Heart left ventricle (tissue), 13 donors: ENCODE data around the gene RBM5.

Source experiments
- POLR2A ChIP-seq, 2 donors: fragments of 450-650 bp; IDR thresholded peaks; one replicate each; pipeline ENCODE4 v1.6.1; 2017; ENCODE audit warnings: antibody characterized with exemption in 2 of 2, mild to moderate bottlenecking in 2 of 2, moderate library complexity in 2 of 2
- TF ChIP-seq, protein P1 (sequence below), 12 donors: fragments of 200-600 bp; sonication (generic) in 4 of 12; IDR thresholded peaks; one replicate each; pipeline versions ENCODE4 v1.5.0 to v1.8.0; 2018 to 2022; ENCODE audit warnings: antibody characterized with exemption in 12 of 12, mild to moderate bottlenecking in 5 of 12
- donor health status: ischemic (EF 13 %, LVEDD 7.1; RV severe dilation, severe dysfunction).
- donor health status: DM: no; HTN: yes; CAD: no.
- donor health status: DM: no; HTN: no; CAD: no.
- donor health status: ischemic (EF 25% LVEDD 6.9; RV normal size, moderate dysfunction).
- donor health status: ischemic (EF 25% LVEDD 5.7; RV mildly dilated, moderate dysfunction).
- donor health status: ischemic (EF 35%, LVEDD 5.7; RV mildly dilated, moderate dysfunction).
- donor health status: nonischemic (EF 11% LVEDD 7.7; RV severe dilation, severe dysfunction).
- donor health status: DM: yes; HTN: yes; CAD: no.
- donor health status: PGD.
- donor health status: ischemic (EF 29% LVEDD 5.4; RV normal size, mild dysfunction).
- donor health status: nonischemic (EF 23%, LVEDD 6.1; RV moderate dilation, normal function).

DNA sequence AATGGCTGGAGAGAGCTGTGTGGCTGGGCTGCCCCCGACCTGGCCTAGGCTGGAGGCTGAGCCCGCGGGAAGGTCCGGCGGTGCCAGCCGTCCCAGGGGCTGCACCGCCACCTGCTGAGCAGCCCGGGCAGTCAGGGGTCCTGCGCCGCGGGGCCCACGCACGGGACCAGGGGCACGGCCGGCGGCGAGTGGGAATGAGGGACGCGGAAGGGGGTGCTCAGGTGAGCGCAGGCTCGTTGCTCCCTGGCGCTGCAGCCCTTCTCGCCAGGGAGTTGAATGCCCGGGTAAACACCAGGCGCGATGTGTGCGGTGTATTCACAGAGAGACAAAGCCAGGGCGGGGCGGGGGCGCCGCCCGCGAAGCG lies 65.7 kb downstream of the RBM5 start:
- TF ChIP-seq, protein P1, sequence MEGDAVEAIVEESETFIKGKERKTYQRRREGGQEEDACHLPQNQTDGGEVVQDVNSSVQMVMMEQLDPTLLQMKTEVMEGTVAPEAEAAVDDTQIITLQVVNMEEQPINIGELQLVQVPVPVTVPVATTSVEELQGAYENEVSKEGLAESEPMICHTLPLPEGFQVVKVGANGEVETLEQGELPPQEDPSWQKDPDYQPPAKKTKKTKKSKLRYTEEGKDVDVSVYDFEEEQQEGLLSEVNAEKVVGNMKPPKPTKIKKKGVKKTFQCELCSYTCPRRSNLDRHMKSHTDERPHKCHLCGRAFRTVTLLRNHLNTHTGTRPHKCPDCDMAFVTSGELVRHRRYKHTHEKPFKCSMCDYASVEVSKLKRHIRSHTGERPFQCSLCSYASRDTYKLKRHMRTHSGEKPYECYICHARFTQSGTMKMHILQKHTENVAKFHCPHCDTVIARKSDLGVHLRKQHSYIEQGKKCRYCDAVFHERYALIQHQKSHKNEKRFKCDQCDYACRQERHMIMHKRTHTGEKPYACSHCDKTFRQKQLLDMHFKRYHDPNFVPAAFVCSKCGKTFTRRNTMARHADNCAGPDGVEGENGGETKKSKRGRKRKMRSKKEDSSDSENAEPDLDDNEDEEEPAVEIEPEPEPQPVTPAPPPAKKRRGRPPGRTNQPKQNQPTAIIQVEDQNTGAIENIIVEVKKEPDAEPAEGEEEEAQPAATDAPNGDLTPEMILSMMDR (IDR thresholded peaks at IDR 0.05), result peak in 9 of 12 donors; percentile 7 to 49 (median 32)
- TF ChIP-seq POLR2A (IDR thresholded peaks at IDR 0.05), result no peak
